HG03354 (cell line): Measurements from ENCODE around the gene NDUFA6.
"Not testable (repeated sequence)": the region's sequence is repeated elsewhere in the genome, so short reads cannot be mapped to it uniquely, and the experiment has no call there.

Experiments used
- ATAC-seq: cut with Tn5 transposase; IDR thresholded peaks from one replicate; pipeline ENCODE4 v1.9.1; 2021; ENCODE audit warnings: mild to moderate bottlenecking; ENCODE audit not compliant: unreplicated experiment, poor library complexity, severe bottlenecking

The NDUFA6 gene

GRCh38 chr22:42090596-42091454, at the start of gene NDUFA6:
TSS of gene NDUFA6 (minus strand) at chr22:42090772. CDS start at chr22:42090744, 28 bp downstream.
- ATAC-seq = peak; percentile 90

- not testable (repeated sequence) for ATAC-seq
Measured at GRCh38 chr22:42140153-42140552, 49.6 kb upstream of the NDUFA6 start.

- not testable (repeated sequence) for ATAC-seq
Measured at GRCh38 chr22:42139508-42139907, 48.9 kb upstream of the NDUFA6 start.

GRCh38 chr22:42138972-42139371, 48.4 kb upstream of the NDUFA6 start:
- ATAC-seq = no peak

- ATAC-seq = no peak
Measured at GRCh38 chr22:42138122-42138770, 47.7 kb upstream of the NDUFA6 start.

GRCh38 chr22:42135688-42136087, 45.1 kb upstream of the NDUFA6 start:
- ATAC-seq = not testable (repeated sequence)

GRCh38 chr22:42134100-42135020, 43.8 kb upstream of the NDUFA6 start:
- ATAC-seq = no peak

- ATAC-seq = no peak
Measured at GRCh38 chr22:42132457-42132856, 41.9 kb upstream of the NDUFA6 start.

- ATAC-seq = no peak
Measured at GRCh38 chr22:42131562-42131961, 41.0 kb upstream of the NDUFA6 start.

- ATAC-seq = not testable (repeated sequence)
Measured at GRCh38 chr22:42130639-42131431, 40.3 kb upstream of the NDUFA6 start, which contains the start of gene CYP2D6. TSS of gene CYP2D6 (minus strand) at chr22:42130810. CDS start at chr22:42130791, 19 bp downstream.

- not testable (repeated sequence) for ATAC-seq
Measured at GRCh38 chr22:42130182-42130581, 39.6 kb upstream of the NDUFA6 start.

- ATAC-seq = not testable (repeated sequence)
Measured at GRCh38 chr22:42128776-42129694, 38.5 kb upstream of the NDUFA6 start.

- ATAC-seq = not testable (repeated sequence)
Measured at GRCh38 chr22:42128007-42128406, 37.4 kb upstream of the NDUFA6 start.

GRCh38 chr22:42127606-42128005, 37.0 kb upstream of the NDUFA6 start:
- no peak for ATAC-seq

- ATAC-seq = not testable (repeated sequence)
Measured at GRCh38 chr22:42123529-42123928, 33.0 kb upstream of the NDUFA6 start.

- not testable (repeated sequence) for ATAC-seq
Measured at GRCh38 chr22:42120231-42121021, 29.9 kb upstream of the NDUFA6 start.

GRCh38 chr22:42116848-42117424, 26.4 kb upstream of the NDUFA6 start:
- no peak for ATAC-seq
